ENCODE data around the gene PCDH15. TPM values are rescaled to one million over a fixed set of nuclear protein-coding genes. Genes with fewer than 3 reads are reported as not detected.

Gene PCDH15
- total and polyA plus RNA-seq, 2 of the 8 experiments (the other 6 are each of a cell fraction or from before 2014, with no cell fraction given), result 0.11 TPM; not detected in 1

- POLR2A ChIA-PET (ENCODE audit: partially characterized antibody), result no interaction called here
- no peak overlapping the region for H2AK5ac ChIP-seq (ENCODE audit: low read depth, low read length)
Measured at GRCh38 chr10:54060572-54060971, 740.5 kb downstream of the PCDH15 start.

More at GRCh38 chr10:54060572-54060971, 740.5 kb downstream of the PCDH15 start:
- Histone ChIP-seq H4K5ac (ENCODE audit: insufficient read length, low read depth, low read length) (no peak overlapping the region), H3K4me2 (ENCODE audit: insufficient read depth in 1 of 2, low read depth in 2 of 2, low read length in 2 of 2) (no peak overlapping the region), H2BK5ac (ENCODE audit: low read depth, low read length) (no peak overlapping the region), H2BK20ac (ENCODE audit: low read length) (no peak overlapping the region), H4K91ac (replicated peaks; ENCODE audit: insufficient read length, low read length) (no peak overlapping the region), H3K9ac (replicated peaks in 1 of 4; ENCODE audit: extremely low read depth in 1 of 4, low read depth in 3 of 4, low read length in 3 of 4) (no peak overlapping the region), H3K27me3 (replicated peaks in 1 of 4; ENCODE audit: control insufficient read depth in 3 of 4, extremely low read depth in 1 of 4, insufficient read depth in 3 of 4, low read length in 3 of 4) (no peaks in the 10 kb centered on the region), H3K56ac (replicated peaks; ENCODE audit: insufficient read length, low read depth, low read length) (no peak overlapping the region), H3K79me1 (ENCODE audit: low read depth, low read length) (no peaks in the 10 kb centered on the region), H3K18ac (ENCODE audit: extremely low read depth, low read length) (no peak overlapping the region), H2BK12ac (ENCODE audit: low read depth, low read length) (no peak overlapping the region), H3K36me3 (ENCODE audit: control insufficient read depth in 2 of 4, insufficient read depth in 4 of 4, low read length in 3 of 4) (no peaks in the 10 kb centered on the region), H3K23ac (ENCODE audit: insufficient read length) (no peak overlapping the region), H3K27ac (ENCODE audit: low read depth, low read length) (no peak overlapping the region), H3K4ac (replicated peaks; ENCODE audit: insufficient read length, low read depth, low read length) (no peak overlapping the region), H4K8ac (ENCODE audit: extremely low read depth, insufficient read depth, low read length) (no peak overlapping the region), H3K9me3 (ENCODE audit: insufficient read depth in 2 of 2, low read depth in 1 of 2, low read length in 1 of 2) (peaks cover 16 to 17% of the 10 kb centered on the region in 2 experiments; a peak in 2 of 4 replicates), H4K20me1 (replicated peaks in 1 of 2; ENCODE audit: control insufficient read depth in 1 of 2, insufficient read depth in 2 of 2, low read length in 2 of 2) (no peaks in the 10 kb centered on the region), H2BK120ac (replicated peaks; ENCODE audit: low read depth, low read length) (no peak overlapping the region), H3K4me1 (replicated peaks in 1 of 4; ENCODE audit: control insufficient read depth in 3 of 4, insufficient read depth in 4 of 4, low read length in 3 of 4) (no peaks in the 10 kb centered on the region), H3K79me2 (ENCODE audit: control insufficient read depth in 1 of 2, insufficient read depth in 2 of 2, low read length in 2 of 2) (no peaks in the 10 kb centered on the region), H2BK15ac (ENCODE audit: low read length) (no peak overlapping the region), H2AFZ (ENCODE audit: low read length) (no peak overlapping the region), H3K23me2 (ENCODE audit: low read depth, low read length) (no peaks in the 10 kb centered on the region; the same call in 1 of the 2 replicates), H3K4me3 (ENCODE audit: extremely low read depth in 1 of 4, insufficient read depth in 2 of 4, low read depth in 3 of 4, low read length in 4 of 4) (no peak overlapping the region), H3K14ac (ENCODE audit: insufficient read length) (no peak overlapping the region)
- FAIRE-seq, result no peak
- CTCF ChIA-PET (ENCODE audit: partially characterized antibody), result no interaction called here
- no peak for TF ChIP-seq RXRA (IDR thresholded peaks at IDR 0.05; ENCODE audit: insufficient read depth, low read depth, low read length)
- no peak for TF ChIP-seq TBP (IDR thresholded peaks at IDR 0.05; ENCODE audit: low read depth, low read length)
- no peak for TF ChIP-seq JUND (IDR thresholded peaks at IDR 0.05; ENCODE audit: low read length)
- TF ChIP-seq RNF2 (IDR thresholded peaks at IDR 0.05; ENCODE audit: borderline replicate concordance, low read depth, low read length, missing control alignments, poor library complexity, severe bottlenecking), result no peak
- no peak for TF ChIP-seq YY1 (IDR thresholded peaks at IDR 0.05; ENCODE audit: low read depth, low read length)
- TF ChIP-seq ATF2 (IDR thresholded peaks at IDR 0.05; ENCODE audit: low read length), result no peak
- no peak for TF ChIP-seq POLR2AphosphoS5 (IDR thresholded peaks at IDR 0.05; ENCODE audit: low read depth, low read length)
- no peak for TF ChIP-seq CBX5 (IDR thresholded peaks at IDR 0.05; ENCODE audit: low read depth, low read length)
- TF ChIP-seq ZNF274 (IDR thresholded peaks at IDR 0.05; ENCODE audit: borderline replicate concordance, extremely low read depth, low read length), result no peak
- TF ChIP-seq SIN3A (conservative IDR thresholded peaks at IDR 0.05 in 1 of 2, IDR thresholded peaks at IDR 0.05 in 1 of 2; ENCODE audit: low read depth in 1 of 2, low read length in 2 of 2), result no peak
- no peak for TF ChIP-seq CTBP2 (IDR thresholded peaks at IDR 0.05; ENCODE audit: borderline replicate concordance, insufficient read depth, insufficient read length, low read length)
- no peak for TF ChIP-seq POLR2A (IDR thresholded peaks at IDR 0.05; ENCODE audit: control extremely low read depth in 1 of 2, low read depth in 2 of 2, low read length in 2 of 2)
- 91% methylated on average over 5 of the region's 5 CpGs; no CpG with 5 or more reads in 1 of the 2 experiments for WGBS, 2 experiments (ENCODE audit: extremely low coverage in 1 of 2, insufficient coverage in 1 of 2, insufficient read length in 1 of 2, insufficient replicate concordance in 2 of 2, low coverage in 1 of 2, low lambda C conversion rate in 2 of 2, missing lambda C conversion rate in 1 of 2)
- DNase-seq (ENCODE audit: low read depth in 1 of 2, low spot score in 2 of 2), result no peak
